GM12878 (cell line): ENCODE results near the gene PPP6R1. TPM values are rescaled to one million over a fixed set of nuclear protein-coding genes. Genes with fewer than 3 reads are reported as not detected.

ENCODE experiments used
- BACH1 ChIP-seq: fragments of 450-650 bp; IDR thresholded peaks from 2 replicates; pipeline ENCODE4 v1.6.1; 2017; ENCODE audit warnings: mild to moderate bottlenecking, borderline replicate concordance
- CBX5 ChIP-seq: sonication (generic); IDR thresholded peaks from 2 replicates; pipeline ENCODE4 v1.6.1; 2016; ENCODE audit warnings: low read depth, moderate library complexity, mild to moderate bottlenecking, inconsistent platforms
- CREM ChIP-seq: IDR thresholded peaks from 2 replicates; pipeline ENCODE4 v1.6.1; 2014; ENCODE audit warnings: antibody characterized with exemption, low read depth
- GATAD2B ChIP-seq: fragments of 450-650 bp; conservative IDR thresholded peaks from 2 replicates; pipeline ENCODE4 v1.6.1; 2017; ENCODE audit warnings: low read depth, mild to moderate bottlenecking, moderate library complexity
- HSF1 ChIP-seq: fragments of 150-350 bp; IDR thresholded peaks from 2 replicates; pipeline ENCODE4 v1.6.1; 2014; ENCODE audit warnings: mild to moderate bottlenecking, low read depth, low read length
- IKZF2 ChIP-seq, 2 experiments: fragments of 450-650 bp; IDR thresholded peaks; 2 replicates each; pipeline ENCODE4 v1.6.1; 2017; ENCODE audit warnings: mild to moderate bottlenecking in 2 of 2, moderate library complexity in 2 of 2
- MEF2A ChIP-seq: IDR thresholded peaks from 2 replicates; pipeline ENCODE4 v1.6.1; 2011; ENCODE audit warnings: low read depth, mild to moderate bottlenecking, low read length, moderate library complexity; ENCODE audit not compliant: insufficient read depth
- MTA3 ChIP-seq: IDR thresholded peaks from 2 replicates; pipeline ENCODE4 v1.6.1; 2012; ENCODE audit warnings: low read length, inconsistent platforms, borderline replicate concordance
- MYC ChIP-seq: IDR thresholded peaks from 2 replicates; pipeline ENCODE4 v1.6.1; 2011; ENCODE audit warnings: mild to moderate bottlenecking, low read length, moderate library complexity, inconsistent platforms; ENCODE audit not compliant: insufficient read depth, insufficient replicate concordance, insufficient read length, severe bottlenecking
- NKRF ChIP-seq: fragments of 450-650 bp; conservative IDR thresholded peaks from 2 replicates; pipeline ENCODE4 v1.6.1; 2017; ENCODE audit warnings: mild to moderate bottlenecking, moderate library complexity
- RBBP5 ChIP-seq: fragments of 200-600 bp; sonication (generic); conservative IDR thresholded peaks from 2 replicates; pipeline ENCODE4 v1.6.1; 2016
- STAT1 ChIP-seq: fragments of 450-650 bp; conservative IDR thresholded peaks from 2 replicates; pipeline ENCODE4 v1.6.1; 2014; ENCODE audit warnings: antibody characterized with exemption, mild to moderate bottlenecking
- TCF12 ChIP-seq: IDR thresholded peaks from 2 replicates; pipeline ENCODE4 v1.6.1; 2011; ENCODE audit warnings: low read depth, mild to moderate bottlenecking, low read length
- TCF3 ChIP-seq: IDR thresholded peaks from 2 replicates; pipeline ENCODE4 v1.6.1; 2012; ENCODE audit warnings: low read depth, mild to moderate bottlenecking, low read length, borderline replicate concordance; ENCODE audit not compliant: insufficient read depth
- TCF7 ChIP-seq: IDR thresholded peaks from 2 replicates; pipeline ENCODE4 v1.6.1; 2014; ENCODE audit warnings: antibody characterized with exemption, borderline replicate concordance
- USF1 ChIP-seq: IDR thresholded peaks from 2 replicates; pipeline ENCODE4 v1.6.1; 2011; ENCODE audit warnings: borderline replicate concordance, low read depth, mild to moderate bottlenecking, moderate library complexity, mixed read lengths, low read length; ENCODE audit not compliant: insufficient read depth; ENCODE audit errors: extremely low read length
- polyA plus RNA-seq, 11 experiments: library from polyadenylated mRNA; depleted of rRNA in 4 of 11; unstranded in 6 of 11; stranded (reverse) in 5 of 11; fragments of >200 nt; fragmentation: Nextera tagmentation in 4 of 11; fragmentation: Illumina TruSeq in 1 of 11; extraction: Ambion mirVana in 4 of 11; extraction: Trizol in 1 of 11; gene quantifications; 1 replicate in 1 of 11; 2 replicates in 10 of 11; pipeline versions ENCODE4 v1.2.1 to v1.2.3, GENCODE V29; 2011 to 2016; ENCODE audit warnings: inconsistent platforms in 2 of 11, missing spikeins in 2 of 11, low read depth in 1 of 11
- total RNA-seq, 4 experiments: library from RNA; depleted of rRNA in 3 of 4; stranded (reverse); fragments of >200 nt in 3 of 4; fragmentation: Illumina TruSeq in 1 of 4; extraction: Trizol in 1 of 4; gene quantifications; 2 replicates each; pipeline versions ENCODE4 v1.2.1 to v1.2.3, GENCODE V29; 2013 to 2021
- TF ChIP-seq, protein P1 (sequence below): IDR thresholded peaks from 2 replicates; pipeline ENCODE4 v1.6.1; 2012; ENCODE audit warnings: improper control_type of control experiment, low read depth, low read length; ENCODE audit not compliant: insufficient replicate concordance
- TF ChIP-seq, protein P2 (sequence below): fragments of 450-650 bp; IDR thresholded peaks from 2 replicates; pipeline ENCODE4 v1.6.1; 2017; ENCODE audit warnings: low read depth, mild to moderate bottlenecking, moderate library complexity

The PPP6R1 gene
- total and polyA plus RNA-seq, 10 of the 15 experiments (the other 5 are each of a cell fraction or from before 2014, with no cell fraction given), result 0.80 to 173 (median 63.7) TPM

DNA sequence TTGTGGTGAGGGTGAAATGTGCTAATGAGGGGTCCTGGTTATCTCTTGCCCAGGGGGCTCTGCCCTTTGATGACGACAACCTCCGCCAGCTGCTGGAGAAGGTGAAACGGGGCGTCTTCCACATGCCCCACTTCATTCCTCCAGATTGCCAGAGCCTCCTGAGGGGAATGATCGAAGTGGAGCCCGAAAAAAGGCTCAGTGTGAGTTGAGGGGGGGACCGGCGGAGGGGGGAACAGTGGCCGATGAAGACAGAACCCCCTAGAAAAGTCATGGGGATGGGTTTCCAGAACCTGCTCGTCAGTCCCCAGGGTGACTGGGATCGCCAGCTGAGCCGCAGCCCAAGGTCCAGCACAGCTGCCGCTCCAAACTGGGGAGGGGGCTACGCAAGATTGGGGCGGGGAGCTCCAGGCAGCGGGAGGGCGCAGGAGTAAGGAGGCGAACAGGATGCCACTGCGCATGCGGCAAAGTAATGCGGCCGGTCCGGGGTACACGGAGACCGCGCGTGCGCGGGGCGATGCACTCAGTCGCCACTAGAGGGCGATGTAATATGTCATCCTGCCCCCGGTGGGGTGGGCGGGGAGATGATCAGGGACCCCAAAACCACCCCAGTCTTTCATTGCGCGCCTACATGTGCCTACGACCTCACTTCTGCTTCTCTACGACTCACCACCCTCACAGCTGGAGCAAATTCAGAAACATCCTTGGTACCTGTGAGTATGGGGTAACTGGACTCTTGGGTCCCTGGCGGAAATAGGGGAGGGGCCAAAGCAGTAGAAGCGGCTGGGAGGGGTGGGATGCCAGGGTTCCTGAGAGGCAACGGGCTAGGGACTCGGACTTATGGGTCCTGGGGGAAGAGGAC is 42.9 kb upstream of the PPP6R1 start (continued):
- TF ChIP-seq, protein P1, sequence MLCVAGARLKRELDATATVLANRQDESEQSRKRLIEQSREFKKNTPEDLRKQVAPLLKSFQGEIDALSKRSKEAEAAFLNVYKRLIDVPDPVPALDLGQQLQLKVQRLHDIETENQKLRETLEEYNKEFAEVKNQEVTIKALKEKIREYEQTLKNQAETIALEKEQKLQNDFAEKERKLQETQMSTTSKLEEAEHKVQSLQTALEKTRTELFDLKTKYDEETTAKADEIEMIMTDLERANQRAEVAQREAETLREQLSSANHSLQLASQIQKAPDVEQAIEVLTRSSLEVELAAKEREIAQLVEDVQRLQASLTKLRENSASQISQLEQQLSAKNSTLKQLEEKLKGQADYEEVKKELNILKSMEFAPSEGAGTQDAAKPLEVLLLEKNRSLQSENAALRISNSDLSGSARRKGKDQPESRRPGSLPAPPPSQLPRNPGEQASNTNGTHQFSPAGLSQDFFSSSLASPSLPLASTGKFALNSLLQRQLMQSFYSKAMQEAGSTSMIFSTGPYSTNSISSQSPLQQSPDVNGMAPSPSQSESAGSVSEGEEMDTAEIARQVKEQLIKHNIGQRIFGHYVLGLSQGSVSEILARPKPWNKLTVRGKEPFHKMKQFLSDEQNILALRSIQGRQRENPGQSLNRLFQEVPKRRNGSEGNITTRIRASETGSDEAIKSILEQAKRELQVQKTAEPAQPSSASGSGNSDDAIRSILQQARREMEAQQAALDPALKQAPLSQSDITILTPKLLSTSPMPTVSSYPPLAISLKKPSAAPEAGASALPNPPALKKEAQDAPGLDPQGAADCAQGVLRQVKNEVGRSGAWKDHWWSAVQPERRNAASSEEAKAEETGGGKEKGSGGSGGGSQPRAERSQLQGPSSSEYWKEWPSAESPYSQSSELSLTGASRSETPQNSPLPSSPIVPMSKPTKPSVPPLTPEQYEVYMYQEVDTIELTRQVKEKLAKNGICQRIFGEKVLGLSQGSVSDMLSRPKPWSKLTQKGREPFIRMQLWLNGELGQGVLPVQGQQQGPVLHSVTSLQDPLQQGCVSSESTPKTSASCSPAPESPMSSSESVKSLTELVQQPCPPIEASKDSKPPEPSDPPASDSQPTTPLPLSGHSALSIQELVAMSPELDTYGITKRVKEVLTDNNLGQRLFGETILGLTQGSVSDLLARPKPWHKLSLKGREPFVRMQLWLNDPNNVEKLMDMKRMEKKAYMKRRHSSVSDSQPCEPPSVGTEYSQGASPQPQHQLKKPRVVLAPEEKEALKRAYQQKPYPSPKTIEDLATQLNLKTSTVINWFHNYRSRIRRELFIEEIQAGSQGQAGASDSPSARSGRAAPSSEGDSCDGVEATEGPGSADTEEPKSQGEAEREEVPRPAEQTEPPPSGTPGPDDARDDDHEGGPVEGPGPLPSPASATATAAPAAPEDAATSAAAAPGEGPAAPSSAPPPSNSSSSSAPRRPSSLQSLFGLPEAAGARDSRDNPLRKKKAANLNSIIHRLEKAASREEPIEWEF, result no peak
- no peak for TF ChIP-seq RBBP5
- TF ChIP-seq TCF7, result no peak
- TF ChIP-seq STAT1, result no peak
- TF ChIP-seq MEF2A, result no peak
- no peak for TF ChIP-seq CBX5
- no peak for TF ChIP-seq HSF1
- TF ChIP-seq IKZF2 (IDR thresholded peaks at IDR 0.05), result no peak
- TF ChIP-seq, protein P2, sequence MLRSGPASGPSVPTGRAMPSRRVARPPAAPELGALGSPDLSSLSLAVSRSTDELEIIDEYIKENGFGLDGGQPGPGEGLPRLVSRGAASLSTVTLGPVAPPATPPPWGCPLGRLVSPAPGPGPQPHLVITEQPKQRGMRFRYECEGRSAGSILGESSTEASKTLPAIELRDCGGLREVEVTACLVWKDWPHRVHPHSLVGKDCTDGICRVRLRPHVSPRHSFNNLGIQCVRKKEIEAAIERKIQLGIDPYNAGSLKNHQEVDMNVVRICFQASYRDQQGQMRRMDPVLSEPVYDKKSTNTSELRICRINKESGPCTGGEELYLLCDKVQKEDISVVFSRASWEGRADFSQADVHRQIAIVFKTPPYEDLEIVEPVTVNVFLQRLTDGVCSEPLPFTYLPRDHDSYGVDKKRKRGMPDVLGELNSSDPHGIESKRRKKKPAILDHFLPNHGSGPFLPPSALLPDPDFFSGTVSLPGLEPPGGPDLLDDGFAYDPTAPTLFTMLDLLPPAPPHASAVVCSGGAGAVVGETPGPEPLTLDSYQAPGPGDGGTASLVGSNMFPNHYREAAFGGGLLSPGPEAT, result no peak
- peak; percentile 67; the same call in 1 of the 2 replicates for TF ChIP-seq GATAD2B
- TF ChIP-seq CREM, result no peak
- no peak for TF ChIP-seq USF1
- TF ChIP-seq TCF12, result no peak
- no peak for TF ChIP-seq TCF3
- no peak for TF ChIP-seq NKRF
- TF ChIP-seq BACH1, result no peak
- no peak for TF ChIP-seq MTA3
- TF ChIP-seq MYC, result no peak
